Measurements from ENCODE around the gene IMPA2. TPM values are rescaled to one million over a fixed set of nuclear protein-coding genes. Genes with fewer than 3 reads are reported as not detected.

The IMPA2 gene
- total and polyA plus RNA-seq, 2 of the 8 experiments (the other 6 are each of a cell fraction or from before 2014, with no cell fraction given): 102 to 140 TPM

GRCh38 chr18:11946756-11947155 lies 34.6 kb upstream of the IMPA2 start (continued):
- TF ChIP-seq, protein P1, sequence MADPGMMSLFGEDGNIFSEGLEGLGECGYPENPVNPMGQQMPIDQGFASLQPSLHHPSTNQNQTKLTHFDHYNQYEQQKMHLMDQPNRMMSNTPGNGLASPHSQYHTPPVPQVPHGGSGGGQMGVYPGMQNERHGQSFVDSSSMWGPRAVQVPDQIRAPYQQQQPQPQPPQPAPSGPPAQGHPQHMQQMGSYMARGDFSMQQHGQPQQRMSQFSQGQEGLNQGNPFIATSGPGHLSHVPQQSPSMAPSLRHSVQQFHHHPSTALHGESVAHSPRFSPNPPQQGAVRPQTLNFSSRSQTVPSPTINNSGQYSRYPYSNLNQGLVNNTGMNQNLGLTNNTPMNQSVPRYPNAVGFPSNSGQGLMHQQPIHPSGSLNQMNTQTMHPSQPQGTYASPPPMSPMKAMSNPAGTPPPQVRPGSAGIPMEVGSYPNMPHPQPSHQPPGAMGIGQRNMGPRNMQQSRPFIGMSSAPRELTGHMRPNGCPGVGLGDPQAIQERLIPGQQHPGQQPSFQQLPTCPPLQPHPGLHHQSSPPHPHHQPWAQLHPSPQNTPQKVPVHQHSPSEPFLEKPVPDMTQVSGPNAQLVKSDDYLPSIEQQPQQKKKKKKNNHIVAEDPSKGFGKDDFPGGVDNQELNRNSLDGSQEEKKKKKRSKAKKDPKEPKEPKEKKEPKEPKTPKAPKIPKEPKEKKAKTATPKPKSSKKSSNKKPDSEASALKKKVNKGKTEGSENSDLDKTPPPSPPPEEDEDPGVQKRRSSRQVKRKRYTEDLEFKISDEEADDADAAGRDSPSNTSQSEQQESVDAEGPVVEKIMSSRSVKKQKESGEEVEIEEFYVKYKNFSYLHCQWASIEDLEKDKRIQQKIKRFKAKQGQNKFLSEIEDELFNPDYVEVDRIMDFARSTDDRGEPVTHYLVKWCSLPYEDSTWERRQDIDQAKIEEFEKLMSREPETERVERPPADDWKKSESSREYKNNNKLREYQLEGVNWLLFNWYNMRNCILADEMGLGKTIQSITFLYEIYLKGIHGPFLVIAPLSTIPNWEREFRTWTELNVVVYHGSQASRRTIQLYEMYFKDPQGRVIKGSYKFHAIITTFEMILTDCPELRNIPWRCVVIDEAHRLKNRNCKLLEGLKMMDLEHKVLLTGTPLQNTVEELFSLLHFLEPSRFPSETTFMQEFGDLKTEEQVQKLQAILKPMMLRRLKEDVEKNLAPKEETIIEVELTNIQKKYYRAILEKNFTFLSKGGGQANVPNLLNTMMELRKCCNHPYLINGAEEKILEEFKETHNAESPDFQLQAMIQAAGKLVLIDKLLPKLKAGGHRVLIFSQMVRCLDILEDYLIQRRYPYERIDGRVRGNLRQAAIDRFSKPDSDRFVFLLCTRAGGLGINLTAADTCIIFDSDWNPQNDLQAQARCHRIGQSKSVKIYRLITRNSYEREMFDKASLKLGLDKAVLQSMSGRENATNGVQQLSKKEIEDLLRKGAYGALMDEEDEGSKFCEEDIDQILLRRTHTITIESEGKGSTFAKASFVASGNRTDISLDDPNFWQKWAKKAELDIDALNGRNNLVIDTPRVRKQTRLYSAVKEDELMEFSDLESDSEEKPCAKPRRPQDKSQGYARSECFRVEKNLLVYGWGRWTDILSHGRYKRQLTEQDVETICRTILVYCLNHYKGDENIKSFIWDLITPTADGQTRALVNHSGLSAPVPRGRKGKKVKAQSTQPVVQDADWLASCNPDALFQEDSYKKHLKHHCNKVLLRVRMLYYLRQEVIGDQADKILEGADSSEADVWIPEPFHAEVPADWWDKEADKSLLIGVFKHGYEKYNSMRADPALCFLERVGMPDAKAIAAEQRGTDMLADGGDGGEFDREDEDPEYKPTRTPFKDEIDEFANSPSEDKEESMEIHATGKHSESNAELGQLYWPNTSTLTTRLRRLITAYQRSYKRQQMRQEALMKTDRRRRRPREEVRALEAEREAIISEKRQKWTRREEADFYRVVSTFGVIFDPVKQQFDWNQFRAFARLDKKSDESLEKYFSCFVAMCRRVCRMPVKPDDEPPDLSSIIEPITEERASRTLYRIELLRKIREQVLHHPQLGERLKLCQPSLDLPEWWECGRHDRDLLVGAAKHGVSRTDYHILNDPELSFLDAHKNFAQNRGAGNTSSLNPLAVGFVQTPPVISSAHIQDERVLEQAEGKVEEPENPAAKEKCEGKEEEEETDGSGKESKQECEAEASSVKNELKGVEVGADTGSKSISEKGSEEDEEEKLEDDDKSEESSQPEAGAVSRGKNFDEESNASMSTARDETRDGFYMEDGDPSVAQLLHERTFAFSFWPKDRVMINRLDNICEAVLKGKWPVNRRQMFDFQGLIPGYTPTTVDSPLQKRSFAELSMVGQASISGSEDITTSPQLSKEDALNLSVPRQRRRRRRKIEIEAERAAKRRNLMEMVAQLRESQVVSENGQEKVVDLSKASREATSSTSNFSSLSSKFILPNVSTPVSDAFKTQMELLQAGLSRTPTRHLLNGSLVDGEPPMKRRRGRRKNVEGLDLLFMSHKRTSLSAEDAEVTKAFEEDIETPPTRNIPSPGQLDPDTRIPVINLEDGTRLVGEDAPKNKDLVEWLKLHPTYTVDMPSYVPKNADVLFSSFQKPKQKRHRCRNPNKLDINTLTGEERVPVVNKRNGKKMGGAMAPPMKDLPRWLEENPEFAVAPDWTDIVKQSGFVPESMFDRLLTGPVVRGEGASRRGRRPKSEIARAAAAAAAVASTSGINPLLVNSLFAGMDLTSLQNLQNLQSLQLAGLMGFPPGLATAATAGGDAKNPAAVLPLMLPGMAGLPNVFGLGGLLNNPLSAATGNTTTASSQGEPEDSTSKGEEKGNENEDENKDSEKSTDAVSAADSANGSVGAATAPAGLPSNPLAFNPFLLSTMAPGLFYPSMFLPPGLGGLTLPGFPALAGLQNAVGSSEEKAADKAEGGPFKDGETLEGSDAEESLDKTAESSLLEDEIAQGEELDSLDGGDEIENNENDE (IDR thresholded peaks at IDR 0.05; ENCODE audit: insufficient replicate concordance, low read length): no peak
- TF ChIP-seq RNF2 (IDR thresholded peaks at IDR 0.05; ENCODE audit: borderline replicate concordance, low read depth, low read length, missing control alignments, poor library complexity, severe bottlenecking): no peak

Data from H1 (cell line).